IMR-90 (cell line): Measurements from ENCODE around the gene NXPH1. TPM values are rescaled to one million over a fixed set of nuclear protein-coding genes. Genes with fewer than 3 reads are reported as not detected.

ENCODE experiments used
- ATAC-seq: fragments of 200-7000 bp; cut with Tn5 transposase; 2 replicates; pipeline ENCODE4 v1.9.1; 2020; ENCODE audit warnings: low read depth, mild to moderate bottlenecking, moderate library complexity
- BruUV-seq: library from RNA; stranded (reverse); fragments of 400-500 nt; replicated peaks from 2 replicates; lab custom pipeline; 2021; lab: Mats Ljungman, UMichigan
- CTCF ChIA-PET: fragments of 300-600 bp; formaldehyde crosslinking; extraction: SDS; loops from one replicate; lab custom pipeline; 2021; ENCODE audit warnings: antibody characterized with exemption; lab: Yijun Ruan, JAX
- POLR2A ChIA-PET: fragments of 300-600 bp; sonication (Branson Sonifier 250); formaldehyde crosslinking; loops from one replicate; lab custom pipeline; 2022; ENCODE audit warnings: antibody characterized with exemption; ENCODE audit not compliant: unreplicated experiment; lab: Charles Lee
- DNase-seq: peaks from one replicate; pipeline ENCODE4 v3.0.0; 2013
- H2AFZ ChIP-seq: replicated peaks from 2 replicates; pipeline ENCODE3; 2013; ENCODE audit warnings: low read length, mild to moderate bottlenecking; ENCODE audit not compliant: poor library complexity
- H2AK5ac ChIP-seq: 2 replicates; pipeline ENCODE4 v1.6.1; 2013; ENCODE audit warnings: low read depth, low read length, inconsistent platforms
- H2AK9ac ChIP-seq: replicated peaks from 2 replicates; pipeline ENCODE3; 2013; ENCODE audit warnings: mild to moderate bottlenecking, low read depth, low read length, moderate library complexity; ENCODE audit not compliant: poor library complexity
- H2BK120ac ChIP-seq: 2 replicates; pipeline ENCODE4 v1.6.1; 2013; ENCODE audit warnings: low read depth, low read length, inconsistent platforms
- H2BK15ac ChIP-seq: 3 replicates; pipeline ENCODE4 v1.6.1; 2013; ENCODE audit warnings: low read depth, low read length, inconsistent platforms
- H2BK20ac ChIP-seq: 2 replicates; pipeline ENCODE4 v1.6.1; 2013; ENCODE audit warnings: low read depth, mild to moderate bottlenecking, inconsistent platforms, low read length, moderate library complexity
- H2BK5ac ChIP-seq: 2 replicates; pipeline ENCODE4 v1.6.1; 2013; ENCODE audit warnings: mild to moderate bottlenecking, low read depth, low read length, inconsistent platforms; ENCODE audit not compliant: poor library complexity, severe bottlenecking
- H3K14ac ChIP-seq: replicated peaks from 2 replicates; pipeline ENCODE4 v1.6.1; 2013; ENCODE audit warnings: low read depth, low read length, inconsistent platforms
- H3K18ac ChIP-seq: 2 replicates; pipeline ENCODE4 v1.6.1; 2013; ENCODE audit warnings: low read depth, low read length, control low read depth
- H3K23ac ChIP-seq: 2 replicates; pipeline ENCODE4 v1.6.1; 2013; ENCODE audit warnings: low read depth, low read length, inconsistent platforms
- H3K27ac ChIP-seq: 2 replicates; pipeline ENCODE4 v1.5.1; 2013; ENCODE audit warnings: mild to moderate bottlenecking, control low read depth, low read length; ENCODE audit not compliant: insufficient read depth
- H3K27me3 ChIP-seq: 2 replicates; pipeline ENCODE4 v1.6.1; 2013; ENCODE audit warnings: low read length; ENCODE audit not compliant: control insufficient read depth, insufficient read depth
- H3K36me3 ChIP-seq: 2 replicates; pipeline ENCODE4 v1.6.1; 2013; ENCODE audit warnings: low read length, mixed read lengths; ENCODE audit not compliant: control insufficient read depth, insufficient read depth
- H3K4ac ChIP-seq: 2 replicates; pipeline ENCODE4 v1.6.1; 2013; ENCODE audit warnings: low read depth, low read length, inconsistent platforms
- H3K4me1 ChIP-seq: 2 replicates; pipeline ENCODE4 v1.6.1; 2013; ENCODE audit warnings: low read length, mixed read lengths; ENCODE audit not compliant: control insufficient read depth, insufficient read depth
- H3K4me2 ChIP-seq: 2 replicates; pipeline ENCODE4 v1.6.1; 2013; ENCODE audit warnings: low read depth, mild to moderate bottlenecking, control low read depth, low read length, moderate library complexity
- H3K4me3 ChIP-seq: 2 replicates; pipeline ENCODE4 v1.5.1; 2013; ENCODE audit warnings: low read depth, mild to moderate bottlenecking, control low read depth, low read length, moderate library complexity; ENCODE audit not compliant: insufficient read depth
- H3K56ac ChIP-seq: 2 replicates; pipeline ENCODE4 v1.6.1; 2013; ENCODE audit warnings: low read length, inconsistent platforms; ENCODE audit not compliant: insufficient read depth; ENCODE audit errors: extremely low read depth
- H3K79me1 ChIP-seq, 2 experiments: 2 replicates each; pipeline ENCODE4 v1.6.1; 2013; ENCODE audit warnings: low read length in 2 of 2, inconsistent platforms in 1 of 2, low read depth in 1 of 2
- H3K9ac ChIP-seq: 2 replicates; pipeline ENCODE4 v1.6.1; 2013; ENCODE audit warnings: low read depth, low read length, control low read depth
- H3K9me1 ChIP-seq: 2 replicates; pipeline ENCODE4 v1.6.1; 2013; ENCODE audit warnings: low read length, inconsistent platforms; ENCODE audit not compliant: insufficient read depth
- H3K9me3 ChIP-seq: 2 replicates; pipeline ENCODE4 v1.6.1; 2013; ENCODE audit warnings: low read length; ENCODE audit not compliant: control insufficient read depth, insufficient read depth
- H4K20me1 ChIP-seq: 2 replicates; pipeline ENCODE4 v1.6.1; 2013; ENCODE audit warnings: low read length, inconsistent platforms; ENCODE audit not compliant: insufficient read depth
- H4K5ac ChIP-seq: 2 replicates; pipeline ENCODE4 v1.6.1; 2013; ENCODE audit warnings: mild to moderate bottlenecking, low read depth, low read length, control low read depth
- H4K8ac ChIP-seq, 2 experiments: 2 replicates each; pipeline ENCODE4 v1.6.1; 2013; ENCODE audit warnings: low read depth in 2 of 2, low read length in 2 of 2, control low read depth in 1 of 2, inconsistent platforms in 1 of 2
- H4K91ac ChIP-seq: 2 replicates; pipeline ENCODE4 v1.6.1; 2013; ENCODE audit warnings: low read depth, low read length, inconsistent platforms; ENCODE audit not compliant: insufficient read depth
- BHLHE40 ChIP-seq: fragments of 150-350 bp; IDR thresholded peaks from 2 replicates; pipeline ENCODE4 v1.6.1; 2016; ENCODE audit warnings: mild to moderate bottlenecking, low read depth, low read length
- CTCF ChIP-seq: conservative IDR thresholded peaks from 2 replicates; pipeline ENCODE4 v1.5.1; 2012; ENCODE audit warnings: mild to moderate bottlenecking, low read depth, low read length, improper control_type of control experiment
- FOS ChIP-seq: fragments of 150-350 bp; IDR thresholded peaks from 2 replicates; pipeline ENCODE4 v1.6.1; 2016; ENCODE audit warnings: low read depth, low read length
- MAFK ChIP-seq: IDR thresholded peaks from 2 replicates; pipeline ENCODE4 v1.6.1; 2012; ENCODE audit warnings: low read depth, low read length, improper control_type of control experiment
- MXI1 ChIP-seq: IDR thresholded peaks from 2 replicates; pipeline ENCODE4 v1.6.1; 2012; ENCODE audit warnings: low read depth, mild to moderate bottlenecking, low read length, moderate library complexity, borderline replicate concordance
- NFE2L2 ChIP-seq: fragments of 150-350 bp; IDR thresholded peaks from 2 replicates; pipeline ENCODE4 v1.6.1; 2016; ENCODE audit warnings: low read depth, mild to moderate bottlenecking, low read length
- POLR2A ChIP-seq: IDR thresholded peaks from 2 replicates; pipeline ENCODE4 v1.6.1; 2012; ENCODE audit warnings: mild to moderate bottlenecking, low read depth, low read length
- RAD21 ChIP-seq: IDR thresholded peaks from 2 replicates; pipeline ENCODE4 v1.6.1; 2012; ENCODE audit warnings: low read length, improper control_type of control experiment
- SMC3 ChIP-seq: fragments of 150-350 bp; IDR thresholded peaks from 2 replicates; pipeline ENCODE4 v1.6.1; 2016; ENCODE audit warnings: low read depth, mild to moderate bottlenecking, antibody characterized with exemption, low read length, moderate library complexity
- dilution Hi-C: fragments of 300-500 bp; cut with HindIII; formaldehyde crosslinking; loops from one replicate; pipeline ENCODE4 v1.14.3; 2018; ENCODE audit warnings: low sequenced_read_pairs; ENCODE audit not compliant: unreplicated experiment
- in situ Hi-C: fragments of 300-500 bp; cut with MboI; formaldehyde crosslinking; loops from 3 replicates; pipeline ENCODE4 v1.14.3; 2019; ENCODE audit warnings: low sequenced_read_pairs, inconsistent platforms, mixed read lengths
- intact Hi-C: fragments of 100-400 bp; cut with micrococcal nuclease; formaldehyde crosslinking; loops from 2 replicates; pipeline ENCODE4 v1.10.0; 2022
- polyA plus RNA-seq, 3 experiments: library from polyadenylated mRNA; depleted of rRNA; stranded (reverse); fragments of >200 nt; gene quantifications; 2 replicates each; pipeline ENCODE4 v1.2.3, GENCODE V29; 2012; ENCODE audit warnings: low replicate concordance in 1 of 3
- total RNA-seq: library from RNA; depleted of rRNA; stranded (reverse); fragments of >200 nt; gene quantifications from 2 replicates; pipeline ENCODE4 v1.2.3, GENCODE V29; 2012
- TF ChIP-seq, protein P1 (sequence below): fragments of 150-350 bp; IDR thresholded peaks from 2 replicates; pipeline ENCODE4 v1.6.1; 2016; ENCODE audit warnings: low read depth, mild to moderate bottlenecking, low read length, moderate library complexity, borderline replicate concordance
- TF ChIP-seq, protein P2 (sequence below): fragments of 150-350 bp; IDR thresholded peaks from 2 replicates; pipeline ENCODE4 v1.6.1; 2017; ENCODE audit warnings: mild to moderate bottlenecking, antibody characterized with exemption, low read length, low read depth

Gene NXPH1
- total and polyA plus RNA-seq, 2 of the 4 experiments (the other 2 are of a cell fraction) = not detected

DNA sequence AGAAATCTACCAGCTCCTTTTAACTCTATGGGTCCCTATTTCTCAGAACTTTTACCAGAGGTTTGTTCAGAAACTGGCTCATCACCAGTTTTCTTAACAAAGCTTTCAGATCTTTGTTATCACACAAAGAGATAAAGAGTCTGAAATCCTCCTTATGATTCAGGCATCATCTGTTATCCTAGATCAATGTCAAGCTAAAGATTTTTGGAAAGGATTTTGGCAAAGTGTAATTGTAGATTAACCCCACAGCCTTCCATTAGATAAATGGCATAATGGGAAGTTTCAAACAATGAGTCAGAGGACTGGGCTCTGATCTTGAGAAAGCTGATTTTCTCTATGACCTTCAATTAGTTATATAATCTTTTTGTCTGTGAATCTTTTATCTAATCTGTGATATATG is 192.2 kb downstream of the NXPH1 start:
- Histone ChIP-seq H3K4ac (no peak overlapping the region), H4K91ac (no peak overlapping the region), H4K8ac (no peak overlapping the region), H2BK5ac (no peak overlapping the region), H3K9ac (no peak overlapping the region), H3K36me3 (no peaks in the 10 kb centered on the region), H3K4me2 (no peak overlapping the region), H2AK9ac (no peak overlapping the region), H3K4me3 (no peak overlapping the region), H3K23ac (no peak overlapping the region), H3K14ac (no peak overlapping the region), H2BK120ac (no peak overlapping the region), H3K9me1 (no peaks in the 10 kb centered on the region), H3K9me3 (peaks cover 5% of the 10 kb centered on the region; the same call in 1 of the 2 replicates), H4K20me1 (no peaks in the 10 kb centered on the region), H3K56ac (no peak overlapping the region), H2BK15ac (no peak overlapping the region), H3K4me1 (no peaks in the 10 kb centered on the region), H3K79me1 (no peaks in the 10 kb centered on the region), H3K18ac (no peak overlapping the region), H3K27me3 (no peaks in the 10 kb centered on the region), H4K5ac (no peak overlapping the region), H2BK20ac (no peak overlapping the region), H2AK5ac (no peak overlapping the region), H3K27ac (no peak overlapping the region), H2AFZ (no peak overlapping the region)
- no peak for ATAC-seq
- no peak for DNase-seq
- in situ Hi-C loops = no loop called here
- dilution Hi-C loops = no loop called here
- no TSS peak for BruUV-seq
- POLR2A ChIA-PET = no interaction called here
- TF ChIP-seq SMC3 (no peak), RAD21 (no peak), BHLHE40 (no peak), MAFK (no peak), MXI1 (no peak), POLR2A (no peak), CTCF (no peak), FOS (no peak), NFE2L2 (no peak)
- TF ChIP-seq, protein P1, sequence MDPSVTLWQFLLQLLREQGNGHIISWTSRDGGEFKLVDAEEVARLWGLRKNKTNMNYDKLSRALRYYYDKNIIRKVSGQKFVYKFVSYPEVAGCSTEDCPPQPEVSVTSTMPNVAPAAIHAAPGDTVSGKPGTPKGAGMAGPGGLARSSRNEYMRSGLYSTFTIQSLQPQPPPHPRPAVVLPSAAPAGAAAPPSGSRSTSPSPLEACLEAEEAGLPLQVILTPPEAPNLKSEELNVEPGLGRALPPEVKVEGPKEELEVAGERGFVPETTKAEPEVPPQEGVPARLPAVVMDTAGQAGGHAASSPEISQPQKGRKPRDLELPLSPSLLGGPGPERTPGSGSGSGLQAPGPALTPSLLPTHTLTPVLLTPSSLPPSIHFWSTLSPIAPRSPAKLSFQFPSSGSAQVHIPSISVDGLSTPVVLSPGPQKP = no peak
- TF ChIP-seq, protein P2, sequence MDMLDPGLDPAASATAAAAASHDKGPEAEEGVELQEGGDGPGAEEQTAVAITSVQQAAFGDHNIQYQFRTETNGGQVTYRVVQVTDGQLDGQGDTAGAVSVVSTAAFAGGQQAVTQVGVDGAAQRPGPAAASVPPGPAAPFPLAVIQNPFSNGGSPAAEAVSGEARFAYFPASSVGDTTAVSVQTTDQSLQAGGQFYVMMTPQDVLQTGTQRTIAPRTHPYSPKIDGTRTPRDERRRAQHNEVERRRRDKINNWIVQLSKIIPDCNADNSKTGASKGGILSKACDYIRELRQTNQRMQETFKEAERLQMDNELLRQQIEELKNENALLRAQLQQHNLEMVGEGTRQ = no peak
- CTCF ChIA-PET = no interaction called here
- intact Hi-C loops = no loop called here
